GM12872 (cell line): Measurements from ENCODE around the gene C5AR2.

Experiments used
- TF ChIP-seq, protein P1 (sequence below): IDR thresholded peaks from 3 replicates; pipeline ENCODE4 v1.5.1; 2011; ENCODE audit warnings: low read depth, mild to moderate bottlenecking, low read length, moderate library complexity; ENCODE audit not compliant: insufficient read depth

Gene C5AR2

GRCh38 chr19:47391510-47392223 is 59.7 kb downstream of the C5AR2 start:
- TF ChIP-seq, protein P1, sequence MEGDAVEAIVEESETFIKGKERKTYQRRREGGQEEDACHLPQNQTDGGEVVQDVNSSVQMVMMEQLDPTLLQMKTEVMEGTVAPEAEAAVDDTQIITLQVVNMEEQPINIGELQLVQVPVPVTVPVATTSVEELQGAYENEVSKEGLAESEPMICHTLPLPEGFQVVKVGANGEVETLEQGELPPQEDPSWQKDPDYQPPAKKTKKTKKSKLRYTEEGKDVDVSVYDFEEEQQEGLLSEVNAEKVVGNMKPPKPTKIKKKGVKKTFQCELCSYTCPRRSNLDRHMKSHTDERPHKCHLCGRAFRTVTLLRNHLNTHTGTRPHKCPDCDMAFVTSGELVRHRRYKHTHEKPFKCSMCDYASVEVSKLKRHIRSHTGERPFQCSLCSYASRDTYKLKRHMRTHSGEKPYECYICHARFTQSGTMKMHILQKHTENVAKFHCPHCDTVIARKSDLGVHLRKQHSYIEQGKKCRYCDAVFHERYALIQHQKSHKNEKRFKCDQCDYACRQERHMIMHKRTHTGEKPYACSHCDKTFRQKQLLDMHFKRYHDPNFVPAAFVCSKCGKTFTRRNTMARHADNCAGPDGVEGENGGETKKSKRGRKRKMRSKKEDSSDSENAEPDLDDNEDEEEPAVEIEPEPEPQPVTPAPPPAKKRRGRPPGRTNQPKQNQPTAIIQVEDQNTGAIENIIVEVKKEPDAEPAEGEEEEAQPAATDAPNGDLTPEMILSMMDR: peak; percentile 92
